Measurements from ENCODE around the gene RHOXF1.
"Not testable (repeated sequence)": the region's sequence is repeated elsewhere in the genome, so short reads cannot be mapped to it uniquely, and the experiment has no call there.

RHOXF1 gene

GRCh38 chrX:120115438-120115963, at the start of gene RHOXF1:
Gene RHOXF1, minus strand, starts transcription at chrX:120115913. Its CDS starts 51 bp downstream, at chrX:120115862.
- Histone ChIP-seq H3K36me3 (ENCODE audit: insufficient read depth, low read length) (no peaks in the 10 kb centered on the region), H3K4me1 (ENCODE audit: insufficient read depth, low read length) (no peaks in the 10 kb centered on the region), H3K9ac (ENCODE audit: low read depth, low read length) (no peak within 1 kb of the TSS), H3K9me3 (ENCODE audit: control insufficient read depth, insufficient read depth, low read length) (no peaks in the 10 kb centered on the region)

GRCh38 chrX:120159086-120159485, 43.4 kb upstream of the RHOXF1 start:
- not testable (repeated sequence) for H3K9me3 ChIP-seq (ENCODE audit: control insufficient read depth, insufficient read depth, low read length); H3K9ac ChIP-seq (ENCODE audit: low read depth, low read length); H3K36me3 ChIP-seq (ENCODE audit: insufficient read depth, low read length); H3K4me1 ChIP-seq (ENCODE audit: insufficient read depth, low read length)

GRCh38 chrX:120158313-120158712, 42.6 kb upstream of the RHOXF1 start, which contains the start of gene RHOXF2:
Gene RHOXF2, plus strand, starts transcription at chrX:120158613. Its CDS starts 138 bp downstream, at chrX:120158751.
- H3K9ac ChIP-seq (ENCODE audit: low read depth, low read length); H3K9me3 ChIP-seq (ENCODE audit: control insufficient read depth, insufficient read depth, low read length); H3K36me3 ChIP-seq (ENCODE audit: insufficient read depth, low read length); H3K4me1 ChIP-seq (ENCODE audit: insufficient read depth, low read length): not testable (repeated sequence)

- not testable (repeated sequence) for H3K4me1 ChIP-seq (ENCODE audit: insufficient read depth, low read length); H3K36me3 ChIP-seq (ENCODE audit: insufficient read depth, low read length); H3K9ac ChIP-seq (ENCODE audit: low read depth, low read length)
- peaks cover 20% of the 10 kb centered on the region for H3K9me3 ChIP-seq (ENCODE audit: control insufficient read depth, insufficient read depth, low read length)
These were observed 34.5 kb upstream of the RHOXF1 start for GRCh38 chrX:120150109-120150744.

- H3K9me3 ChIP-seq (ENCODE audit: control insufficient read depth, insufficient read depth, low read length), result peaks cover 23% of the 10 kb centered on the region
- H3K36me3 ChIP-seq (ENCODE audit: insufficient read depth, low read length), result no peaks in the 10 kb centered on the region
- no peak overlapping the region for H3K9ac ChIP-seq (ENCODE audit: low read depth, low read length)
- no peaks in the 10 kb centered on the region for H3K4me1 ChIP-seq (ENCODE audit: insufficient read depth, low read length)
These were observed 31.8 kb upstream of the RHOXF1 start for GRCh38 chrX:120147537-120147936.

GRCh38 chrX:120146323-120146722, 30.6 kb upstream of the RHOXF1 start:
- H3K4me1 ChIP-seq (ENCODE audit: insufficient read depth, low read length); H3K9ac ChIP-seq (ENCODE audit: low read depth, low read length); H3K36me3 ChIP-seq (ENCODE audit: insufficient read depth, low read length): not testable (repeated sequence)
- peaks cover 23% of the 10 kb centered on the region for H3K9me3 ChIP-seq (ENCODE audit: control insufficient read depth, insufficient read depth, low read length)

GRCh38 chrX:120145295-120145925, 29.7 kb upstream of the RHOXF1 start:
- H3K9ac ChIP-seq (ENCODE audit: low read depth, low read length), result no peak overlapping the region
- peaks cover 23% of the 10 kb centered on the region for H3K9me3 ChIP-seq (ENCODE audit: control insufficient read depth, insufficient read depth, low read length)
- H3K4me1 ChIP-seq (ENCODE audit: insufficient read depth, low read length), result 0 out of 2 replicates have a peak, but pooled peaks cover 3% of the 10 kb centered on the region
- H3K36me3 ChIP-seq (ENCODE audit: insufficient read depth, low read length), result no peaks in the 10 kb centered on the region

GRCh38 chrX:120144178-120144844, 28.6 kb upstream of the RHOXF1 start:
- Histone ChIP-seq H3K4me1 (ENCODE audit: insufficient read depth, low read length) (peaks cover 9% of the 10 kb centered on the region), H3K9ac (ENCODE audit: low read depth, low read length) (no peak overlapping the region), H3K9me3 (ENCODE audit: control insufficient read depth, insufficient read depth, low read length) (peaks cover 23% of the 10 kb centered on the region), H3K36me3 (ENCODE audit: insufficient read depth, low read length) (no peaks in the 10 kb centered on the region)

GRCh38 chrX:120140293-120140981, 24.7 kb upstream of the RHOXF1 start:
- peaks cover 9% of the 10 kb centered on the region for H3K4me1 ChIP-seq (ENCODE audit: insufficient read depth, low read length)
- H3K36me3 ChIP-seq (ENCODE audit: insufficient read depth, low read length), result no peaks in the 10 kb centered on the region
- H3K9ac ChIP-seq (ENCODE audit: low read depth, low read length), result no peak overlapping the region
- H3K9me3 ChIP-seq (ENCODE audit: control insufficient read depth, insufficient read depth, low read length), result peaks cover 3% of the 10 kb centered on the region

GRCh38 chrX:120137439-120137838, 21.7 kb upstream of the RHOXF1 start:
- Histone ChIP-seq H3K9me3 (ENCODE audit: control insufficient read depth, insufficient read depth, low read length) (no peaks in the 10 kb centered on the region), H3K36me3 (ENCODE audit: insufficient read depth, low read length) (no peaks in the 10 kb centered on the region), H3K4me1 (ENCODE audit: insufficient read depth, low read length) (peaks cover 9% of the 10 kb centered on the region), H3K9ac (ENCODE audit: low read depth, low read length) (no peak overlapping the region)

GRCh38 chrX:120136840-120137239, 21.1 kb upstream of the RHOXF1 start:
- Histone ChIP-seq H3K9me3 (ENCODE audit: control insufficient read depth, insufficient read depth, low read length) (no peaks in the 10 kb centered on the region), H3K4me1 (ENCODE audit: insufficient read depth, low read length) (peaks cover 9% of the 10 kb centered on the region), H3K9ac (ENCODE audit: low read depth, low read length) (no peak overlapping the region), H3K36me3 (ENCODE audit: insufficient read depth, low read length) (no peaks in the 10 kb centered on the region)

GRCh38 chrX:120136128-120136527, 20.4 kb upstream of the RHOXF1 start:
- Histone ChIP-seq H3K36me3 (ENCODE audit: insufficient read depth, low read length) (no peaks in the 10 kb centered on the region), H3K4me1 (ENCODE audit: insufficient read depth, low read length) (peaks cover 9% of the 10 kb centered on the region), H3K9ac (ENCODE audit: low read depth, low read length) (no peak overlapping the region), H3K9me3 (ENCODE audit: control insufficient read depth, insufficient read depth, low read length) (no peaks in the 10 kb centered on the region)

GRCh38 chrX:120128306-120128846, 12.7 kb upstream of the RHOXF1 start:
- H3K9ac ChIP-seq (ENCODE audit: low read depth, low read length); H3K4me1 ChIP-seq (ENCODE audit: insufficient read depth, low read length); H3K9me3 ChIP-seq (ENCODE audit: control insufficient read depth, insufficient read depth, low read length); H3K36me3 ChIP-seq (ENCODE audit: insufficient read depth, low read length): not testable (repeated sequence)

GRCh38 chrX:120125444-120125843, 9.7 kb upstream of the RHOXF1 start:
- no peaks in the 10 kb centered on the region for H3K4me1 ChIP-seq (ENCODE audit: insufficient read depth, low read length)
- no peak overlapping the region for H3K9ac ChIP-seq (ENCODE audit: low read depth, low read length)
- no peaks in the 10 kb centered on the region for H3K36me3 ChIP-seq (ENCODE audit: insufficient read depth, low read length)
- H3K9me3 ChIP-seq (ENCODE audit: control insufficient read depth, insufficient read depth, low read length), result no peaks in the 10 kb centered on the region
